GM12891 (cell line): ENCODE results near the gene TTC8.

Experiments
- PAX5 ChIP-seq: IDR thresholded peaks from 2 replicates; pipeline ENCODE4 v1.6.1; 2011; ENCODE audit warnings: low read length, moderate library complexity, mild to moderate bottlenecking; ENCODE audit not compliant: insufficient read depth, severe bottlenecking
- POLR2A ChIP-seq: IDR thresholded peaks from 2 replicates; pipeline ENCODE4 v1.6.1; 2011; ENCODE audit warnings: low read depth, low read length, control low read depth
- POLR2AphosphoS5 ChIP-seq: IDR thresholded peaks from 2 replicates; pipeline ENCODE4 v1.6.1; 2011; ENCODE audit warnings: low read depth, low read length, control low read depth
- TAF1 ChIP-seq: IDR thresholded peaks from 2 replicates; pipeline ENCODE4 v1.6.1; 2011; ENCODE audit warnings: low read depth, low read length, control low read depth

- TF ChIP-seq POLR2AphosphoS5 = no peak
- no peak for TF ChIP-seq POLR2A
- no peak for TF ChIP-seq TAF1
- TF ChIP-seq PAX5 = no peak
Observed at GRCh38 chr14:88879022-88879421, 54.6 kb downstream of the TTC8 start.
